H1 (cell line): ENCODE measurements around the gene DDX49. TPM values are rescaled to one million over a fixed set of nuclear protein-coding genes. Genes with fewer than 3 reads are reported as not detected.

Source experiments
- CTCF ChIA-PET: fragments of 300-600 bp; sonication (Branson Sonifier 250); formaldehyde crosslinking; loops from one replicate; lab custom pipeline; 2021; ENCODE audit not compliant: partially characterized antibody; lab: Charles Lee
- POLR2A ChIA-PET: fragments of 300-600 bp; sonication (Branson Sonifier 250); formaldehyde crosslinking; loops from one replicate; lab custom pipeline; 2021; ENCODE audit warnings: inconsistent platforms; ENCODE audit not compliant: partially characterized antibody; lab: Charles Lee
- DNase-seq, 2 experiments: peaks; one replicate each; pipeline versions ENCODE4 v3.0.0 to v3.0.0-alpha.2; 2010 to 2022; ENCODE audit warnings: low spot score in 2 of 2, low read depth in 1 of 2, mixed read lengths in 1 of 2
- FAIRE-seq: peaks from 2 replicates; lab custom pipeline; 2011; peaks lifted over from hg19 to GRCh38; lab: Jason Lieb, UNC
- H2AFZ ChIP-seq: 2 replicates; pipeline ENCODE4 v1.8.1; 2012; ENCODE audit warnings: low read length, inconsistent platforms
- H2AK5ac ChIP-seq: 2 replicates; pipeline ENCODE4 v1.6.1; 2013; ENCODE audit warnings: low read depth, low read length
- H2BK120ac ChIP-seq: replicated peaks from 2 replicates; pipeline ENCODE3; 2013; ENCODE audit warnings: low read depth, low read length, inconsistent platforms
- H2BK12ac ChIP-seq: 2 replicates; pipeline ENCODE4 v1.6.1; 2013; ENCODE audit warnings: low read depth, low read length
- H2BK15ac ChIP-seq: 2 replicates; pipeline ENCODE4 v1.6.1; 2013; ENCODE audit warnings: low read length
- H2BK20ac ChIP-seq: 2 replicates; pipeline ENCODE4 v1.6.1; 2013; ENCODE audit warnings: low read length
- H2BK5ac ChIP-seq: 2 replicates; pipeline ENCODE4 v1.6.1; 2013; ENCODE audit warnings: low read depth, low read length
- H3K14ac ChIP-seq: 2 replicates; pipeline ENCODE4 v1.6.1; 2013; ENCODE audit warnings: inconsistent platforms; ENCODE audit not compliant: insufficient read length
- H3K18ac ChIP-seq: 2 replicates; pipeline ENCODE4 v1.6.1; 2013; ENCODE audit warnings: low read length; ENCODE audit errors: extremely low read depth
- H3K23ac ChIP-seq: 2 replicates; pipeline ENCODE4 v1.6.1; 2013; ENCODE audit warnings: inconsistent platforms; ENCODE audit not compliant: insufficient read length
- H3K23me2 ChIP-seq: 2 replicates; pipeline ENCODE4 v1.6.1; 2013; ENCODE audit warnings: low read depth, low read length
- H3K27ac ChIP-seq: 2 replicates; pipeline ENCODE4 v1.6.1; 2011; ENCODE audit warnings: low read depth, low read length, inconsistent platforms
- H3K27me3 ChIP-seq, 4 experiments: replicated peaks in 1 of 4; 1 replicate in 1 of 4; 2 replicates in 3 of 4; pipeline versions ENCODE4 v1.6.1 to v1.8.1; 2011 to 2013; ENCODE audit warnings: low read length in 3 of 4, mild to moderate bottlenecking in 3 of 4, inconsistent platforms in 2 of 4, mixed read lengths in 2 of 4, moderate library complexity in 1 of 4; ENCODE audit not compliant: control insufficient read depth in 3 of 4, insufficient read depth in 3 of 4; ENCODE audit errors: extremely low read depth in 1 of 4
- H3K36me3 ChIP-seq, 4 experiments: 2 replicates each; pipeline versions ENCODE4 v1.6.1 to v1.8.1; 2011 to 2013; ENCODE audit warnings: mild to moderate bottlenecking in 4 of 4, low read length in 3 of 4, moderate library complexity in 2 of 4, control low read depth in 1 of 4, inconsistent platforms in 1 of 4; ENCODE audit not compliant: insufficient read depth in 4 of 4, control insufficient read depth in 2 of 4
- H3K4ac ChIP-seq: replicated peaks from 2 replicates; pipeline ENCODE3; 2013; ENCODE audit warnings: low read length, low read depth, mixed read lengths, inconsistent platforms; ENCODE audit not compliant: insufficient read length
- H3K4me1 ChIP-seq, 4 experiments: replicated peaks in 1 of 4; 1 replicate in 1 of 4; 2 replicates in 3 of 4; pipeline versions ENCODE4 v1.6.1 to v1.8.1; 2011 to 2013; ENCODE audit warnings: low read length in 3 of 4, inconsistent platforms in 2 of 4, mixed read lengths in 1 of 4; ENCODE audit not compliant: insufficient read depth in 4 of 4, control insufficient read depth in 3 of 4
- H3K4me2 ChIP-seq, 2 experiments: 2 replicates each; pipeline versions ENCODE4 v1.6.1 to v1.8.1; 2011 to 2013; ENCODE audit warnings: low read depth in 2 of 2, low read length in 2 of 2, control low read depth in 1 of 2, inconsistent platforms in 1 of 2, mild to moderate bottlenecking in 1 of 2; ENCODE audit not compliant: insufficient read depth in 1 of 2
- H3K4me3 ChIP-seq, 4 experiments: fragments of 200-600, 300-600 bp in 1 of 4; sonication (generic), shearing (Covaris generic), sonication (Bioruptor Twin) in 1 of 4; 2 replicates each; pipeline versions ENCODE4 v1.5.1 to v1.8.1; 2011 to 2016; ENCODE audit warnings: low read length in 4 of 4, low read depth in 3 of 4, control low read depth in 2 of 4, inconsistent platforms in 2 of 4, mild to moderate bottlenecking in 2 of 4, mixed read lengths in 1 of 4, moderate library complexity in 1 of 4; ENCODE audit not compliant: insufficient read depth in 2 of 4; ENCODE audit errors: extremely low read depth in 1 of 4
- H3K56ac ChIP-seq: replicated peaks from 2 replicates; pipeline ENCODE3; 2013; ENCODE audit warnings: low read depth, mild to moderate bottlenecking, mixed read lengths, low read length, inconsistent platforms; ENCODE audit not compliant: insufficient read length
- H3K79me1 ChIP-seq: 2 replicates; pipeline ENCODE4 v1.6.1; 2013; ENCODE audit warnings: low read depth, low read length, control low read depth
- H3K79me2 ChIP-seq, 2 experiments: 2 replicates each; pipeline versions ENCODE4 v1.6.1 to v1.8.1; 2012 to 2013; ENCODE audit warnings: low read length in 2 of 2, mild to moderate bottlenecking in 2 of 2, inconsistent platforms in 1 of 2; ENCODE audit not compliant: insufficient read depth in 2 of 2, control insufficient read depth in 1 of 2
- H3K9ac ChIP-seq, 4 experiments: replicated peaks in 1 of 4; 1 replicate in 1 of 4; 2 replicates in 3 of 4; pipeline versions ENCODE4 v1.6.1 to v1.8.1; 2011 to 2013; ENCODE audit warnings: low read depth in 3 of 4, low read length in 3 of 4, control low read depth in 2 of 4, mild to moderate bottlenecking in 2 of 4, moderate library complexity in 2 of 4, inconsistent platforms in 1 of 4; ENCODE audit errors: extremely low read depth in 1 of 4
- H3K9me3 ChIP-seq, 2 experiments: 2 replicates each; pipeline versions ENCODE4 v1.6.1 to v1.8.1; 2012 to 2013; ENCODE audit warnings: mild to moderate bottlenecking in 2 of 2, moderate library complexity in 2 of 2, control low read depth in 1 of 2, inconsistent platforms in 1 of 2, low read depth in 1 of 2, low read length in 1 of 2, mixed read lengths in 1 of 2; ENCODE audit not compliant: insufficient read depth in 2 of 2
- H4K20me1 ChIP-seq, 2 experiments: replicated peaks in 1 of 2; 2 replicates each; pipeline versions ENCODE3 to v1.8.1; 2011 to 2013; ENCODE audit warnings: inconsistent platforms in 2 of 2, low read length in 2 of 2, mild to moderate bottlenecking in 1 of 2; ENCODE audit not compliant: insufficient read depth in 2 of 2, control insufficient read depth in 1 of 2
- H4K5ac ChIP-seq: 2 replicates; pipeline ENCODE4 v1.6.1; 2013; ENCODE audit warnings: low read length, low read depth, mixed read lengths, inconsistent platforms; ENCODE audit not compliant: insufficient read length
- H4K8ac ChIP-seq: 2 replicates; pipeline ENCODE4 v1.8.0; 2013; ENCODE audit warnings: mild to moderate bottlenecking, moderate library complexity, low read length, inconsistent platforms; ENCODE audit not compliant: insufficient read depth; ENCODE audit errors: extremely low read depth
- H4K91ac ChIP-seq: replicated peaks from 2 replicates; pipeline ENCODE3; 2013; ENCODE audit warnings: low read length, mixed read lengths, inconsistent platforms; ENCODE audit not compliant: insufficient read length
- NRF1 ChIP-seq: IDR thresholded peaks from 2 replicates; pipeline ENCODE4 v1.6.1; 2011; ENCODE audit warnings: mild to moderate bottlenecking, low read depth, low read length, improper control_type of control experiment
- POLR2A ChIP-seq, 2 experiments: IDR thresholded peaks; 1 replicate in 1 of 2; 2 replicates in 1 of 2; pipeline ENCODE4 v1.6.1; 2011; ENCODE audit warnings: low read depth in 2 of 2, low read length in 2 of 2, mild to moderate bottlenecking in 2 of 2; ENCODE audit errors: control extremely low read depth in 1 of 2
- WGBS, 2 experiments: shearing (Covaris generic) in 1 of 2; methylation state at CpG; one replicate each; pipeline versions ENCODE4 v1.1.6 to v1.1.7; 2013 to 2015; ENCODE audit warnings: low lambda C conversion rate in 2 of 2, mixed read lengths in 2 of 2, inconsistent platforms in 1 of 2, low coverage in 1 of 2, missing lambda C conversion rate in 1 of 2; ENCODE audit not compliant: insufficient replicate concordance in 2 of 2, insufficient coverage in 1 of 2, insufficient read length in 1 of 2; ENCODE audit errors: extremely low coverage in 1 of 2, missing lambda C conversion rate in 1 of 2; 5-methylcytosine and 5-hydroxymethylcytosine counted together
- polyA plus RNA-seq, 7 experiments: library from polyadenylated mRNA; depleted of rRNA in 3 of 7; stranded (reverse) in 5 of 7; unstranded in 2 of 7; fragments of >200 nt in 5 of 7; fragments of 200-250 nt in 2 of 7; gene quantifications; 1 replicate in 5 of 7; 2 replicates in 1 of 7; 4 replicates in 1 of 7; pipeline versions ENCODE4 v1.2.1 to v1.2.3, GENCODE V29; 2011 to 2013; ENCODE audit warnings: missing spikeins in 2 of 7, mixed read lengths in 2 of 7
- total RNA-seq: library from RNA; stranded (reverse); fragmentation: NEBNext Ultra II Directional; extraction: Animal tissue kit (Norgen Biotek cat#: 25700); gene quantifications from 2 replicates; pipeline ENCODE4 v1.2.1, GENCODE V29; 2021

The DDX49 gene
- total and polyA plus RNA-seq, 2 of the 8 experiments (the other 6 are each of a cell fraction or from before 2014, with no cell fraction given): 41.3 to 46.5 TPM

DNA sequence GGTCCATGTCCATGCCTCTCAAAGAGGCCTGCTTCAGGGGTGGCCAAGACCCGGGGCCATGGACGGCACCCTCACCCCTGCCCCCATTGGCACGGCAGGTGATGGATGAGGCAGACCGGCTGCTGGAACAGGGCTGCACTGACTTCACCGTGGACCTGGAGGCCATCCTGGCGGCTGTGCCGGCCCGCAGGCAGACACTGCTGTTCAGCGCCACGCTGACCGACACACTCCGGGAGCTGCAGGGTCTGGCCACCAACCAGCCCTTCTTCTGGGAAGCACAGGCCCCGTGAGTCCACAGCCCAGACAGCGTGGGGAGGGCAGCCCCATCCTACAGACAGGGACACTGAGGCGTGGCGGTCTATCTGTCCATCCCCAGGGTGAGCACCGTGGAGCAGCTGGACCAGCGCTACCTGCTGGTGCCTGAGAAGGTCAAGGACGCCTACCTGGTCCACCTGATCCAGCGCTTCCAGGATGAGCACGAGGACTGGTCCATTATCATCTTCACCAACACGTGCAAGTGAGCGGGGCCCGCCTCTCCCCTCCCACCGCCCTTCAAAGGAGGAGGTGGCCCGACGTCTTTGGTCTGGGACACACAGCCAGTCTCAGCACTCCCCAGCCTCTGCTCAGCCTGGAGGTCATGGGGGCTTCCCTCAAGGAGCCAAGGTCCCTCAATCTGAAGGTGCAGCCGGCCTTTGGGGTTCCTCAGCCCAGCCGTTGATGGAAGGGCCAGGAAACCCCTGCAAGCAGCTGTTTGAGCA, 2.9 kb downstream of the DDX49 start:
- Histone ChIP-seq H2AFZ (no peak overlapping the region), H3K18ac (no peak overlapping the region), H2BK12ac (no peak overlapping the region), H2BK120ac (no peak overlapping the region), H4K20me1 (peaks cover under 1 to 18% of the 10 kb centered on the region in 2 experiments), H3K27ac (no peak overlapping the region), H3K14ac (no peak overlapping the region), H2BK20ac (no peak overlapping the region), H3K9me3 (no peaks in the 10 kb centered on the region), H3K36me3 (peaks cover 5 to 32% (median 14%) of the 10 kb centered on the region in 4 experiments; a peak in 7 of 8 replicates), H3K27me3 (no peaks in the 10 kb centered on the region), H4K5ac (no peak overlapping the region), H3K79me1 (peaks cover 10% of the 10 kb centered on the region), H3K79me2 (peaks cover 4 to 22% of the 10 kb centered on the region in 2 experiments; a peak in 3 of 4 replicates), H3K23me2 (peaks cover 15% of the 10 kb centered on the region), H4K8ac (no peak overlapping the region), H3K56ac (no peak overlapping the region), H3K4ac (no peak overlapping the region), H3K4me1 (peaks cover 0 to 9% (median 6%) of the 10 kb centered on the region in 4 experiments; a peak in 6 of 7 replicates), H3K4me2 (no peak overlapping the region), H2AK5ac (no peak overlapping the region), H4K91ac (no peak overlapping the region), H3K4me3 (no peak overlapping the region), H2BK5ac (no peak overlapping the region), H3K9ac (no peak overlapping the region), H2BK15ac (no peak overlapping the region), H3K23ac (no peak overlapping the region)
- POLR2A ChIA-PET: interaction anchor here (0.7 to 6.7 kb wide), 7 partner anchors 9 to 64 kb away, joined by 3 to 94 read pairs (median 4); partner anchors contain the start of gene CERS1
- CTCF ChIA-PET: interaction anchor here (0.9 to 1.1 kb wide), 2 partner anchors 25 to 65 kb away, joined by 4 read pairs; no protein-coding TSS in a partner anchor
- WGBS, 2 experiments: 93% methylated on average over 21 of the region's 29 CpGs; no CpG with 5 or more reads in 1 of the 2 experiments
- 0 out of 3 replicates have a peak, but pooled peaks of 1 of the 2 experiments have one; percentile 5 for TF ChIP-seq POLR2A (IDR thresholded peaks at IDR 0.05; ENCODE audit: control extremely low read depth in 1 of 2, low read depth in 2 of 2, low read length in 2 of 2)
- no peak for TF ChIP-seq NRF1
- DNase-seq: no peak
- no peak for FAIRE-seq
